HG03196 (cell line): ENCODE results near the gene PCDH9.

Source experiments
- ATAC-seq: cut with Tn5 transposase; IDR thresholded peaks from one replicate; pipeline ENCODE4 v1.9.1; 2021; ENCODE audit not compliant: unreplicated experiment

Gene PCDH9

GRCh38 chr13:67091603-67092002 lies 138.5 kb downstream of the PCDH9 start:
- ATAC-seq: no peak

DNA sequence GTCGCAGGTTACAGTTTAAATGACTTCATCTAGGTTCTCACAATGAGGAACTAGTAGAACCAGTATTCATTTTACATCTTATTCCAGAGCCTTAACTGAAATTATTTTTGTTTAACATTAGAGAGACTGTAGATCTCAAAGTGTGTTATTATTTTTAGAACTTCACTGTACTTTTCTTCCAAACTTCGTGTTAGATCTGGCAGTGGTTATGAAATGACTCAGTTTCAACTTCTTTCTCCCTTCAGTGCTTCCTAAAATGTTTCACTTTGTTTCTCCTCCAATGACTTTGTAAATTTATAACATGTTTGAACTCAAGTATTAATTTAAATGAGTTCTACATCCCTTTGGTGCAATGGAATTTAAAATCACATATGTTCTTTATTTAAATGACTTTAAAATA lies 139.3 kb downstream of the PCDH9 start:
- no peak for ATAC-seq

- no peak for ATAC-seq
These were observed 142.6 kb downstream of the PCDH9 start for GRCh38 chr13:67087527-67087926.

DNA sequence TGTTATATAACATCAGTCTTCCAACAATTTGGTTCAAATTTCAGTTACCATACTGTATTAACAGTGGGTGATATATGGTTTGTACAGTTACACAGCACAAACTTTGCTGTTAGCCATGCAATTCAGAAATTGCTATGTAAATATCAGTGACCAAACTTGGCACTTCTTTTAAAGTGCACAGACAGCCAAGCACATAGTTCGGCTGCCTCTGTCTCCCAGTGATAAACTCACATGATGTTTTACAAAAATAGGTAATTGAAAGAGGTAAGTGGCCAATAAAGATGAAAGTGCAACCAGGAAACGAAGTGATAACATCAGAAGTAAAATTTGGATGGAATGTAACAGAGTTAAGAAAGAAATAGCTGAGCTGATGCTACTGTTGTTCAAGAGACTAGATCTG lies 143.9 kb downstream of the PCDH9 start:
- no peak for ATAC-seq

DNA sequence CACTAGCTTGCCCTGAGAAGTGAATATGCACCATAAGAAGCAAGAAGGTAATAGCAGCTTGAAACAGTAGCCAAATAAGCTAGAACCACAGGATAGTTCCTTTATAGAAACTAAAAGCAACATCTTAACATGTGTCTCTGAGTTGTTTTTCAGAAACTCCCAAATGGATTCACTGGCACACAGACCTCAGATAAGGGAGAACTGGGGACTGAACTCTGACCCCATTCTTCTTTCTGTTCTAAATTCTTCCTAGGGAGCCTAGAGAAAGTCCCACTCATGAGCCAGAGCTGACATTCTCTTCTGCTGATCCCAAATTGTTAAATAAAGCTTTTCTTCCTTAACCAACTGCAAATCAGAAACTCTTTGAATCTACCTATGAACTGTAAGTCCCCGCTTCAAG lies 146.1 kb downstream of the PCDH9 start:
- ATAC-seq: no peak

DNA sequence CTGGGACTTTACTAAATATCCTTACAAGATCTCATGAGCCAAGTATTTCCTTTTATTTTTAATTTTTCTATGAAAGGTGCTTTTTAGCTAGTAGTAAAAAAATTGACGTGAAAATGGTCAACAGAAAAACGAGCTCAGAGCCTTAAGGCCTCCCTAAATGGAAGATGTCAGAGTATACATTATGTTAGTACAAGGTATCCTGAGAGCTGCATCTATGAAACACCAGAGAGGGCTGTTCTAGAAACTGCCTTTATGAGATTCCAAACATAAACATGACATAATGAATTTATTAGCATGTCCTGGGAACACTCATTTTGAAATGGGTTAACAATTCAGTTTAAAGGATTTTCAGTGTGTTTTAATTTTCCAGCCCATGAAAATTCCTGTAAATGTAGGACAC lies 146.6 kb downstream of the PCDH9 start:
- no peak for ATAC-seq

DNA sequence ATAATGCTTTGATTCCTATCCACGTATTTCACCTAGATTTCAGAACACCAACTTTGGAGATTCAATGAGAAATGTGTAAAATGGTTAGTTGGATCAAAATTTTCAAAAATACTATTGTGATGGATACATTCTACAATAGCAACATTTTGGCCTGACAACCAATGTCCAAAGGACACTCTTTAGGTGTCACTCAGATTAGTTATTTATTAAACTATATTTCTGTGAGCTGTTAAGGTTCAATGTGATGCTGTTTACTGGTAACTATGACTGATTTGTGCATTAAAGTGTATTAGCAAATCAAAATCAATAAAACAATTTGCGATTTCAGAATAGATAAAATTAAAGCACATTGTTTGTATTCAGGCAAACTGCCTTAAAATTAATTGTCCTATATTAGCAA lies 149.8 kb downstream of the PCDH9 start:
- no peak for ATAC-seq

DNA sequence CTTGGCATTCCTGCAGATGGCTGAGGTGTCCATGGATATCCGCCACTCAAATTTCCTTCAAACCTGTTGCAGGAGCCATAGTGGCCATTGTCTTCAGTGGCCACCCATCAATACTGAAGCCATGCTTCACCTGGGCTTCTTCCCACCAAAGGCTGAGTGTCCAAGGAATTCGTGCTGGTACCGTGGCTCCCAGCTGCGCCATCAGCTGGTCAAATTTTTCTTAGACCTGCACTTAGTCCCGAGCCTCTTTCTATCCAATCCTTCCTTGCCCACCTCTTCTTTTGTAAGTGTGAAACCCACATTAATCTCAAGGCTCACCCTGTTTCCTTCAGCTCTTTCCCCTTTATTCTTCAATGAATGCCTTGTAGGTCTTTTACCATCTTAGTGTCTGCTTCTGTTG lies 152.1 kb downstream of the PCDH9 start:
- ATAC-seq: no peak

- ATAC-seq: no peak
These were observed 153.0 kb downstream of the PCDH9 start for GRCh38 chr13:67077132-67077531.

DNA sequence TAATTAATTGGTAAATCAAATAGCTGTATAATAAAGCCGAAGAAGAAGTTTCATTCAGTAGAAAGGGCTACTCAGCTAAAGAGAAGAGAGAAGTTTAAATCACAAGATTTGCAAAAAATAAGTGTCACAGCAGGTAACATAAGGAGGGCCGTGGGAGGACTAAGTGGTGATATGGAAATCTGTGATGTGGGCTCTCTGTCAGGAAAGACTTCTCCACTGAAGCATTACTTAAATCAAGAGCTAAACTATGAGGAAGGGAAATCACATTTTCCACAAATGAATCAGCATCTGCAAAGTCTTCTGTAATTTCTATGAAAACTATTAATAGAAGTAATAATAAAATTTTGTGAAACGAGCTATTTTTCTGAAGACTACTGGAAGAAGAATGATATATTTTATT lies 153.8 kb downstream of the PCDH9 start:
- no peak for ATAC-seq

GRCh38 chr13:67075239-67075638 lies 154.9 kb downstream of the PCDH9 start:
- no peak for ATAC-seq

GRCh38 chr13:67071918-67072598 lies 158.1 kb downstream of the PCDH9 start:
- no peak for ATAC-seq

DNA sequence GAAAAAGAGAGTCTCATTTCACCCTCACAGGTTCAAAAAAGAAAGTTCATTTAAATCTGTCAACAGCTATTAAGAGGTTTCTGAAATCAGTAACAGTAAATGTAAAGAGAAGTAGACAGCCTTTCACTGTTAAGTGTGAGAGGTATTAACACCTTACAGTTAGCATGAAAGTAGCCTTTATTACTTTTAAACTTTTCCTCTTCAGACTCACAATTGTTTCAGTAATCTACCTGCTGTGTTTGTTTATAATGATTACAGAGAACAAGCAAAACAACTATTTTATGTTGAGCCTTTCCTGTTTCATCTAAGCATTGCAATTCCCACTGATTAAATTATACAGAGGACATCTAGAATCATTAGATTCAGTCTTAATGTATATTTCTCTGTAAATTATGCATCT lies 159.8 kb downstream of the PCDH9 start:
- ATAC-seq: no peak

GRCh38 chr13:67069117-67069767 lies 160.9 kb downstream of the PCDH9 start:
- ATAC-seq: no peak

GRCh38 chr13:67064920-67065319 lies 165.2 kb downstream of the PCDH9 start:
- ATAC-seq: no peak

GRCh38 chr13:67063036-67063435 lies 167.1 kb downstream of the PCDH9 start:
- no peak for ATAC-seq

DNA sequence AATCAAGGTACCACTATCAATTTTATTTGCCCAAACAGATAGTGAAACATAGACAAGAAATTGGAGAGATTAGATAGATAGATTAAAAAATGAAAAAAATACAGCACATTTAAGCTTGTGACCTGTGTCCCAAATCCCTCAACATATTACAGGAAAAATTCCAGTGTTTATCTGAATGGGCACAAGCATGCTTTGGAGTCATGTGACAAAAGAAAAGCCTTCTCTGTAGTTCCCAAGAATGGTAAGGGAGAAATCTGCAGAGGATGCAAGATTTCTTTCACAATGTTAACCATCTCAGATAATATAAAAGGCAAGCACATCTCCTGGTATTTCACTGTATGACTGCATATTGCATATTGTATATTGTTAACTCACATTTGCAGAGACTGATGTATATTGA lies 168.0 kb downstream of the PCDH9 start:
- ATAC-seq: no peak

DNA sequence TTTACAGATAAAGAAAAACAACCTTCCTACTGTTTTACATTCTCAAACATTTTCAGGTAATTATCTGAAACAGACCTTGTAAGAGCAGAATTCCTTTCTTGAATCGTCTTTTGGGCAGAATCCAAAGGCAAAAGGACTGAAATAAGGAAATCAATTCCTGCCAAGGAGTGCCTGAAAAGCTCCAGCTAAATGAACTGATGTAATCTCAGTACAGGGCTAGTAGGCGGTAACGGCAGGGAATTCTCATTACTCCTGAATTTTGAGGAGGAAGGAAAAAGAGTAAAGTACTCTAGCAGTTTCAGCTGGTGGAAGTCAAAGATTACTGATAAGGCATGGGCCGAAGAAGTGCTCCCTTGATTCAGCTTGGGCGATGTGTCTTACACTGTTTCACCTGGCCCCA lies 168.4 kb downstream of the PCDH9 start:
- ATAC-seq: no peak

- ATAC-seq: no peak
These were observed 177.3 kb downstream of the PCDH9 start for GRCh38 chr13:67052550-67053490.

- ATAC-seq: no peak
These were observed 180.4 kb downstream of the PCDH9 start for GRCh38 chr13:67049744-67050143.

GRCh38 chr13:67048821-67049150 lies 181.3 kb downstream of the PCDH9 start:
- ATAC-seq: no peak
